ENCODE measurements around the gene CCS. TPM values are rescaled to one million over a fixed set of nuclear protein-coding genes. Genes with fewer than 3 reads are reported as not detected.

CCS gene
- total RNA-seq, 1 donor from 2014 or later = 32.1 TPM

GRCh38 chr11:66643745-66644437, 50.9 kb downstream of the CCS start:
- Mint-ChIP-seq H3K4me3 (peak overlapping the region; percentile 59), H3K4me1 (ENCODE audit: low read depth) (peaks cover 76% of the 10 kb centered on the region), H3K27me3 (ENCODE audit: insufficient read depth) (no peaks in the 10 kb centered on the region), H3K27ac (no peak overlapping the region), H3K9me3 (no peaks in the 10 kb centered on the region), H3K36me3 (ENCODE audit: low read depth) (peaks cover 82% of the 10 kb centered on the region)
- no peak for DNase-seq (ENCODE audit: low spot score)
- intact Hi-C loops (cut with micrococcal nuclease) = no loop called here

DNA sequence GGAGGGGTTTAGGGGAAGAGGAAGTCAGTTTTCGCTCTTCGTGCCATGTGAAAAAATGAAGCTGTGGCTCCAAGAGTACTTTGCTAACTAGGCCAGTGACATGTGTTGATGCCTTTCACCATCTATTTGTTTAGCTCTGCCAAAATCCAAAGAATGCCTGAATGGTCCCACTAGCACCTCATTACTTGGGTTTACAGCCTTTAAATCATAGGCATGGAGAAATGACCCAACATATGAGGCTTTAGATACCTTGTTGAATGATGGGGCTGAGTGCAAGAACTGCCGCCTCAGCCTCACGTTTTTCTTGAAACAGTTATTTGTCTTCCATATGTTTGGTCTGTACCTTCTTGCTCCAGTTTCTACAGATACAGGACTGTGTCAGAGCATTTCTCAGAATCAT, 53.8 kb downstream of the CCS start:
- Mint-ChIP-seq H3K4me1 (ENCODE audit: low read depth) (peaks cover 50% of the 10 kb centered on the region), H3K36me3 (ENCODE audit: low read depth) (peaks cover 72% of the 10 kb centered on the region), H3K9me3 (no peaks in the 10 kb centered on the region), H3K27me3 (ENCODE audit: insufficient read depth) (no peaks in the 10 kb centered on the region), H3K27ac (no peak overlapping the region), H3K4me3 (no peak overlapping the region)
- no peak for DNase-seq (ENCODE audit: low spot score)
- intact Hi-C loops (cut with micrococcal nuclease) = no loop called here

DNA sequence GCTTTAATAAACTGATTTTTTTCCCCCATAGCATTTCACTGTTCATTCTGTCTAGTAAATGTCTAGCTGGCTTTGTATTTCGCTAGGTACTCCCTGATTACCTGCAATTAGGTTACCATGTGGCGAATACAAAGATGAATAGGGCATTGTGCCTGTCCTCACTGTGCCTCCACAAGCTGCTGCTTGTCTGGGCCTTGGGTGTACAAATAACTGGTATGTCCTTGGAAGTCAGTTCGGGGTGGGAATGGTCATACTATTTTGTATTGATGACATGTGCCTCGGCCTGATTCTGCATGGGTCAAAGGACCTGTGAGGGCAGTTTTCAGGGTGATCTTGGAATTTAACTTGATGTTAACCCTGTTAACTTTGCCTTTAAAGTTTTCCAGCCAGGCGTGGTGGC, 56.9 kb downstream of the CCS start:
- Mint-ChIP-seq H3K4me1 (ENCODE audit: low read depth) (peaks cover 24% of the 10 kb centered on the region), H3K4me3 (no peak overlapping the region), H3K27ac (no peak overlapping the region), H3K9me3 (no peaks in the 10 kb centered on the region), H3K36me3 (ENCODE audit: low read depth) (peaks cover 57% of the 10 kb centered on the region), H3K27me3 (ENCODE audit: insufficient read depth) (no peaks in the 10 kb centered on the region)
- no peak for DNase-seq (ENCODE audit: low spot score)
- intact Hi-C loops (cut with micrococcal nuclease) = no loop called here

DNA sequence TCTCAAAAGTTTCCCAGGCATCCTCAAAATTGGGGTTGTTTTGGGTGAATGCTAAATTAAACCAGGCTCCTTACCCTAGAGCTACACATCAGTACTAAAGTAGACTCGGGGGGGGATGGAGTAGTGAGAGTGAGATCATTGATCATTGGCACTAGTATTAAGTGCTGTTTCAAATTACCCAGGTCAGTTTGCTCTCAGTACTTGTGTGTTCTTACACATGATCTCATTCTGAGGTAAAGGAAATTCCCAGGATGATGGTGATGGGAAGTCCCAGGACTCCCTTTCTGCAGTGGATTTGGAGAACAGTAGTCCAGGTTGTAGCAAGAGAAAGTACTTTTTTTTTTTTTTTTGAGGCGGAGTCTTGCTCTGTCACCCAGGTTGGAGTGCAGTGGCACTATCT, 58.0 kb downstream of the CCS start:
- no peak for DNase-seq (ENCODE audit: low spot score)
- no peaks in the 10 kb centered on the region for H3K9me3 Mint-ChIP-seq
- no peak overlapping the region for H3K4me3 Mint-ChIP-seq
- peaks cover 16% of the 10 kb centered on the region for H3K4me1 Mint-ChIP-seq (ENCODE audit: low read depth)
- H3K27me3 Mint-ChIP-seq (ENCODE audit: insufficient read depth) = no peaks in the 10 kb centered on the region
- peaks cover 45% of the 10 kb centered on the region for H3K36me3 Mint-ChIP-seq (ENCODE audit: low read depth)
- intact Hi-C loops (cut with micrococcal nuclease) = no loop called here
- H3K27ac Mint-ChIP-seq = no peak overlapping the region

DNA sequence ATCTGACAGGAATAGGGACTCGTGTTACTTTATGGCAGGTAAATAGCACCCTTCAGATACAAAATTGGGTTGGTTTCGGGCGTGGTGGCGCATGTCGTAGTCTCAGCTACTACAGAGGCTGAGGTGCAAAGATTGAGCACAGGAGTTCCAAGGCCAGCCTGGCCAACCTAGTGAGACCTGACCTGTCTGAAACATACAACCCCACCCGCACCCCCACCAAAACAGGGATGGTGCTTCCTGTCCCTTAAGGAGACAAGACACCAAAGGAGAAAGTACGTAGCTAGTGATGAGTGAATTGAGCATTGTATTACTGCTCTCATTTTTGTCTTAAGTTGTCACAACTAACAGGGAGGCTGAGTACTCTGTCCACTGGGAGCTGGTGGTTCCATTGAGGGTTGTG, 59.7 kb downstream of the CCS start:
- no peak for DNase-seq (ENCODE audit: low spot score)
- Mint-ChIP-seq H3K36me3 (ENCODE audit: low read depth) (peaks cover 30% of the 10 kb centered on the region), H3K4me3 (no peak overlapping the region), H3K4me1 (ENCODE audit: low read depth) (peaks cover 5% of the 10 kb centered on the region), H3K9me3 (no peaks in the 10 kb centered on the region), H3K27ac (peak overlapping the region; percentile 61), H3K27me3 (ENCODE audit: insufficient read depth) (no peaks in the 10 kb centered on the region)
- intact Hi-C loops (cut with micrococcal nuclease) = no loop called here

DNA sequence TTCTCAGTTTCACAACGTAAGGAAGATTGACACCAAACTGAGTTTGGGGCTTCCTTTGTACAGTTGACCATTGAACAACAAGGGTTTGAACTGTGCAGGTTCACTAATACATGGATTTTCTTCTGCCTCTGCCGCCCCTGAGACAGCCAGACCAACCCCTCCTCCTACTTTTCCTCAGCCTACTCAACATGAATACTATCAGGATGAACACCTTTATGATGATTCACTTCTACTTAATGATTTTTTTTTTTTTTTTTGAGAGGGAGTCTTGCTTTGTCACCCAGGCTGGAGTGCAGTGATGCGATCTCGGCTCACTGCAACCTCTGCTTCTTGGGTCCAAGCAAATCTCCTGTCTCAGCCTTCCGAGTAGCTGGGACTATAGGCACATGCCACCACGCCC, 60.1 kb downstream of the CCS start:
- Mint-ChIP-seq H3K9me3 (no peaks in the 10 kb centered on the region), H3K27me3 (ENCODE audit: insufficient read depth) (no peaks in the 10 kb centered on the region), H3K27ac (no peak overlapping the region), H3K4me3 (no peak overlapping the region), H3K36me3 (ENCODE audit: low read depth) (peaks cover 29% of the 10 kb centered on the region), H3K4me1 (ENCODE audit: low read depth) (peaks cover 5% of the 10 kb centered on the region)
- DNase-seq (ENCODE audit: low spot score) = no peak
- intact Hi-C loops (cut with micrococcal nuclease) = no loop called here

Other genes with a start within 250 kb of the CCS start
- 63.1 and 67.1 TPM in 2 replicates for gene BRMS1, start 248.1 kb upstream of the CCS start, total RNA-seq
- 10.6 and 12.1 TPM in 2 replicates for gene B4GAT1, start 245.6 kb upstream of the CCS start, total RNA-seq
- 14.3 and 16.6 TPM in 2 replicates for gene SLC29A2, start 221.4 kb upstream of the CCS start, total RNA-seq
- not detected in 2 replicates for gene NPAS4, start 172.2 kb upstream of the CCS start, total RNA-seq
- gene MRPL11, start 154.3 kb upstream of the CCS start, total RNA-seq = 93.0 and 93.6 TPM in 2 replicates
- gene PELI3, start 126.3 kb upstream of the CCS start, total RNA-seq = 15.3 and 15.8 TPM in 2 replicates
- gene DPP3, start 112.8 kb upstream of the CCS start, total RNA-seq = 102 and 112 TPM in 2 replicates
- gene BBS1, start 82.5 kb upstream of the CCS start, total RNA-seq = 18.0 and 18.1 TPM in 2 replicates
- gene ZDHHC24, start 47.1 kb upstream of the CCS start, total RNA-seq = 14.6 and 15.6 TPM in 2 replicates
- gene ACTN3, start 46.3 kb upstream of the CCS start, total RNA-seq = 0.05 TPM in 1 of 2 replicates, not detected in the other
- gene CTSF, start 24.6 kb upstream of the CCS start, total RNA-seq = 0.71 and 0.73 TPM in 2 replicates
- gene CCDC87, start 122 bp upstream of the CCS start, total RNA-seq = 0.29 and 0.37 TPM in 2 replicates
- gene RBM14, start 23.4 kb downstream of the CCS start, total RNA-seq = 198 and 200 TPM in 2 replicates
- 131 and 133 TPM in 2 replicates for gene RBM4, start 45.5 kb downstream of the CCS start, total RNA-seq
- 14.3 and 16.6 TPM in 2 replicates for gene RBM4B, start 84.7 kb downstream of the CCS start, total RNA-seq
- 0.91 and 1.1 TPM in 2 replicates for gene SPTBN2, start 136.0 kb downstream of the CCS start, total RNA-seq